MM.1S (cell line): ENCODE data around the gene ELAC2.

ENCODE experiments used
- CTCF ChIP-seq: fragments of 300-600 bp; sonication (generic); IDR thresholded peaks from 2 replicates; pipeline ENCODE4 v1.5.1; 2016; ENCODE audit warnings: antibody characterized with exemption, low read length, mixed read lengths
- EZH2phosphoT487 ChIP-seq: fragments of 300-600 bp; sonication (generic); IDR thresholded peaks from 2 replicates; pipeline ENCODE4 v1.6.1; 2018; ENCODE audit warnings: antibody characterized with exemption, low read length

- no peak for TF ChIP-seq CTCF
- no peak for TF ChIP-seq EZH2phosphoT487
Measured at GRCh38 chr17:12959441-12959840, 58.4 kb downstream of the ELAC2 start.
